Measurements from ENCODE around the gene XPO6. TPM values are rescaled to one million over a fixed set of nuclear protein-coding genes. Genes with fewer than 3 reads are reported as not detected.

XPO6 gene
- total RNA-seq, 1 donor from 2014 or later: 115 TPM

DNA sequence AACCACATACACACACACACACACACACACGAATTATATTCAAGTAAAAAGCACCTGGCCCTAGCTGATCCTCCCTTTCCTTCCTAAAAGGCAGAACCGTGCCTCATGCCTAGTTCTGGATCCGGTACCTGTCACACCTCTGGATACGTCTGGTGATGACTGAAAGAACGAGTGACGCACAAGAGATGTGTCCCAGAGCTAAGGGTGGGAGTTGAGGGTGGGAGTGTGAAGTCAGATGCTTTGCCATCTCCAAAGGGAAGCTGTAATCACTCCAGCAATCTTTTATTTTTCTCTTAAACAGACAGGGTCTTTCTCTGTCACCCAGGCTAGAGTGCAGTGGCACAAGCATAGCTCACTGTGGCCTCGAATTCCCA, 121.8 kb downstream of the XPO6 start:
- H3K4me1 Mint-ChIP-seq: peaks cover 8% of the 10 kb centered on the region
- no peak for TF ChIP-seq CTCF (IDR thresholded peaks at IDR 0.05; ENCODE audit: unreplicated experiment)
- DNase-seq (ENCODE audit: low spot score in 2 of 2, unreplicated experiment in 2 of 2): no peak
- H3K9me3 Mint-ChIP-seq: no peaks in the 10 kb centered on the region
- no peak overlapping the region for H3K27ac Mint-ChIP-seq
- H3K4me3 Mint-ChIP-seq: no peak overlapping the region
- no peaks in the 10 kb centered on the region for H3K36me3 Mint-ChIP-seq
- no peaks in the 10 kb centered on the region for H3K27me3 Mint-ChIP-seq (ENCODE audit: low read depth)

- H3K27ac Mint-ChIP-seq: no peak overlapping the region
- TF ChIP-seq CTCF (IDR thresholded peaks at IDR 0.05; ENCODE audit: unreplicated experiment): no peak
- H3K4me1 Mint-ChIP-seq: peaks cover 8% of the 10 kb centered on the region
Observed at GRCh38 chr16:28089205-28089991, 122.4 kb downstream of the XPO6 start.

GRCh38 chr16:28087675-28088300, 124.0 kb downstream of the XPO6 start:
- no peak for TF ChIP-seq CTCF (IDR thresholded peaks at IDR 0.05; ENCODE audit: unreplicated experiment)
- no peak overlapping the region for H3K4me3 Mint-ChIP-seq
- no peaks in the 10 kb centered on the region for H3K9me3 Mint-ChIP-seq
- no peaks in the 10 kb centered on the region for H3K36me3 Mint-ChIP-seq
- no peaks in the 10 kb centered on the region for H3K27me3 Mint-ChIP-seq (ENCODE audit: low read depth)
- peaks cover 3% of the 10 kb centered on the region for H3K4me1 Mint-ChIP-seq
- DNase-seq (ENCODE audit: low spot score in 2 of 2, unreplicated experiment in 2 of 2): no peak
- H3K27ac Mint-ChIP-seq: no peak overlapping the region

More at GRCh38 chr16:28089205-28089991, 122.4 kb downstream of the XPO6 start:
- Mint-ChIP-seq H3K27me3 (ENCODE audit: low read depth) (no peaks in the 10 kb centered on the region), H3K36me3 (no peaks in the 10 kb centered on the region), H3K4me3 (no peak overlapping the region), H3K9me3 (no peaks in the 10 kb centered on the region)
- no peak for DNase-seq (ENCODE audit: low spot score in 2 of 2, unreplicated experiment in 2 of 2)

DNA sequence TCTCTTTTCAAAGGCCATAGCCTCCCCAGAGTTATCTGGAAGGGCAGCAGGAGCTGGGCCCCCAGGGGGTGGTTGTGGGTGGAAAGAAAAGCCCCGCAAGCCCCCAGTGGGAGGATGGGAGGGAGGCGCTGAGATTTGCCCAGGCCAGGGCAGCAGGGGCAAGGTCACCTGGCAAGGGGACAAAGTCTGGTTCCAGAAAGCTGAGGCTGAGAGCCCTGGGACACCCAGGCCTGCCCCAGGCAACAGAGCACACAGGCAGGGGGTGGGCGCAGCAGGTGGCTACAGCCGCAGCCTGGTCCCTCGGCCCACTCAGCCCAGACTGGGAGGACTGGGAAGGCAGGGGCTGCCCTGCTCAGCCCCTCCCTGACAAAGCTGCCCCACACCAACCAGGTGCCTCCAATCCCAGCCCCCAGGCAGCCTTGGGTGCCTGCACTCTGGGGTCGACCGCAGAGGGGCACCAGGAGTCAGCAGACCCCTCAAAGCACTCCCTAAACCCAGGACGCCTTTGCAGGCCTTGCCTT, 124.6 kb downstream of the XPO6 start:
- Mint-ChIP-seq H3K36me3 (no peaks in the 10 kb centered on the region), H3K4me1 (peaks cover 7% of the 10 kb centered on the region), H3K27me3 (ENCODE audit: low read depth) (no peaks in the 10 kb centered on the region), H3K9me3 (no peaks in the 10 kb centered on the region), H3K4me3 (no peak overlapping the region), H3K27ac (no peak overlapping the region)
- DNase-seq (ENCODE audit: low spot score in 2 of 2, unreplicated experiment in 2 of 2): no peak
- no peak for TF ChIP-seq CTCF (IDR thresholded peaks at IDR 0.05; ENCODE audit: unreplicated experiment)

- H3K27me3 Mint-ChIP-seq (ENCODE audit: low read depth): no peaks in the 10 kb centered on the region
- no peak for DNase-seq (ENCODE audit: low spot score in 2 of 2, unreplicated experiment in 2 of 2)
- H3K4me1 Mint-ChIP-seq: peaks cover 11% of the 10 kb centered on the region
- no peak overlapping the region for H3K27ac Mint-ChIP-seq
- TF ChIP-seq CTCF (IDR thresholded peaks at IDR 0.05; ENCODE audit: unreplicated experiment): no peak
- no peaks in the 10 kb centered on the region for H3K36me3 Mint-ChIP-seq
- no peaks in the 10 kb centered on the region for H3K9me3 Mint-ChIP-seq
- H3K4me3 Mint-ChIP-seq: no peak overlapping the region
Observed at GRCh38 chr16:28086186-28087139, 125.3 kb downstream of the XPO6 start.

Measured in mesothelial cell of epicardium (in vitro differentiated cells).